GM18520 (cell line): ENCODE data around the gene PPA1.
"Not testable (repeated sequence)": the region's sequence is repeated elsewhere in the genome, so short reads cannot be mapped to it uniquely, and the experiment has no call there.

Experiments used
- ATAC-seq: cut with Tn5 transposase; IDR thresholded peaks from one replicate; pipeline ENCODE4 v1.9.1; 2021; ENCODE audit not compliant: unreplicated experiment

Gene PPA1

DNA sequence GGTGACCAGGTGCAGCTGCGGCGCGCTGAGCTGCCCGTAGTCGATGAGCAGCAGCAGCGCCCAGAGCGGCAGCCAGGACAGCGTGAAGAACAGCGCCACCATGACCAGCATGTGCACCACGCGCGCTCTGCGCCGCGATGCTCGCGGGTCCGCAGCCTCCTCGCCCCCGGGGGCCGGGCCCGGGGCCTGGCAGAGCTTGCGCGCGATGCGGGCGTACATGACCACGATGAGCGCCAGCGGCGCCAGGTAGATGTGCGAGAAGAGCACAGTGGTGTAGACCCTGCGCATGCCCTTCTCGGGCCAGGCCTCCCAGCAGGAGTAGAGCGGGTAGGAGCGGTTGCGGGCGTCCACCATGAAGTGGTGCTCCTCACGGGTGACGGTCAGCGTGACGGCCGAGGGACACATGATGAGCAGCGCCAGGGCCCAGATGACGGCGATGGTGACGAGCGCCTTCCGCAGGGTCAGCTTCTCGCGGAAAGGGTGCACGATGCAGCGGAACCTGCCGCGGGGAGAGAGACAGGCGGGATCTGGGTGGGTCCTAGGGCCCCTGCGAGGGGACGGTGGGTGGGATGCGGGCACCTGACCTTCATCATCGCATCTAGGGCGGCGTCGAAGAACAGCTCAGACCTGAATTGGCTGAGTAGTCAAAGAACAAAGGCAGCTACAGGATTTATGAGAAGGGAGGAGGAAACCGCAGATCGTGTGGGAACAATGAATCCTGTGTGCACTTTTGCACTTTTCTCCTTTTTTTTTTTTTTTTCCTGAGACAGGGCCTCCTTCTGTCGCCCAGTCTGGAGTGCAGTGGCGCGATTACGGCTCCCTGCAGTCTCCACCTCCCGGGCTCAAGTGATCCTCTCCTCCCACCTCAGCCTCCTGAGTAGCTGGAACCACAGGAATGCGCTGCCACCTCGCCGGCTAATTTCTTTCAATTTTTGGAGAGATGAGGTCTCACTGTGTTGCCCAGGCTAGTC, 22.4 kb upstream of the PPA1 start:
- ATAC-seq = no peak

DNA sequence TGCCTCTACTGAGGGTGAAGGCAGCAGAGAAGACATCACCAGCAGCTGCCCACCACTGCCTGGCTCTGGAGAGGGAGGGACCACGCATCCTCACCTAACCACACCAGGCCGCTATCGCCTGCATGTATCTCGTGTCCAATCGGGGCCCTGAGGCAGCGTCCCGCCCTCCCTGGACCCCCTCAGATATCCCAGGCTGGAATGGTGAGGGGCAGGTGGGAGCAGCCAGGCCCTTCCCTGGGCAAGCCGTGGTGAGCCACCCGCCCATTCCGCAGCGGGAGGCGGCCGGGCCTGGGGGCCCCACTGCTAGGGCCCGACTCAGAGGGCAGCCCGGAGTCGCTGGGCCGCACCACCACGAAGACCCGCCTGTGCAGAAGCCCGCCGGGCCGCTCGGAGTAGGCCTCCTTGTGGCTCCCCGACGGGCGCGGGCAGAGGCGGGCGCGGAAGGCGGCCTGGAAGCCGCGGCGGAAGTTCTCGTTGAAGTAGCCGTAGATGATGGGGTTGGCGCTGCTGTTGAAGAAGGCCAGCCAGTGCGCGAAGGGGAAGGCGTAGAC, 21.6 kb upstream of the PPA1 start:
- no peak for ATAC-seq

DNA sequence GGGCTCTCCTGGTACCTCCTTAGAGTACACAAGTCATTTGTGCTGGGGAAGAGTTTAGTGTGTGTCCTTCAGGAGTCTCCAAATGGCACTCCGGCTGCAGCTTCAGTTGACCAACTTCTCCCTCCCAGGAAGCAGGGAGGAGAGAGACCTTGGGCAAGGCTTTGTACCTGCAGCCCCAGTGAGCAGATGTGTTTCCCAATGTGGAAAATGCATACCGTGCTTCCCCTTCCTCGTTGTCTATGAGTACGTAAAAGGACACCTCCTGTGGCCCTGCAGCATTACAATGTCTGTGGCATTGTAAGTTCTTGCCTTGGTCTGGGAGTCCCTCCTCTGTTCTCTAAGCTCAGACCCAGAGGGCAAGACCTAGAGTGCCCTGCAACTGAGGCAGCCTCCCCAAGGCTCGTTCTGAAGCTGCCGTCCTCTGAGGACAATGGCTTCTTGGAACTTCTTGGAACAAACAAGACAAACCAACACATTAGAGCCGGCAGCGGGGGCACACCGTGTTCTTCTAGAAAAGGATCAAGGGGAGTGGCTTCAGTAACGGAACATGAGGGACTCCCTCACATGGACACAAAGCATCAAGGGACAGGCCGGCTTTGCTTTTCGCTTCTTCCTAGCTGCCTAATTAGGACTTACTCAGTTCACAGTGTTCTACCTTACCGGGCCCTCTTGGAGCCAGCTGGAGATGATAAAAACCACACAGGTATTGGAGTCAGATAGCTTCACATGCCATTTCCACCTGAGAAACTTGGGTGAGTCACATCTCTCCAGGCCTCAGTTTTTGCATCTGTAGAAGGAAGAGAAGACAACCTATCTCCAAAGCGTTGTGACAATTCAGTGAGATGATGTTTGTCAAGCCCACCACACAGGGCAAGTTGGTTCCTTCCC, 20.9 kb upstream of the PPA1 start:
- no peak for ATAC-seq

DNA sequence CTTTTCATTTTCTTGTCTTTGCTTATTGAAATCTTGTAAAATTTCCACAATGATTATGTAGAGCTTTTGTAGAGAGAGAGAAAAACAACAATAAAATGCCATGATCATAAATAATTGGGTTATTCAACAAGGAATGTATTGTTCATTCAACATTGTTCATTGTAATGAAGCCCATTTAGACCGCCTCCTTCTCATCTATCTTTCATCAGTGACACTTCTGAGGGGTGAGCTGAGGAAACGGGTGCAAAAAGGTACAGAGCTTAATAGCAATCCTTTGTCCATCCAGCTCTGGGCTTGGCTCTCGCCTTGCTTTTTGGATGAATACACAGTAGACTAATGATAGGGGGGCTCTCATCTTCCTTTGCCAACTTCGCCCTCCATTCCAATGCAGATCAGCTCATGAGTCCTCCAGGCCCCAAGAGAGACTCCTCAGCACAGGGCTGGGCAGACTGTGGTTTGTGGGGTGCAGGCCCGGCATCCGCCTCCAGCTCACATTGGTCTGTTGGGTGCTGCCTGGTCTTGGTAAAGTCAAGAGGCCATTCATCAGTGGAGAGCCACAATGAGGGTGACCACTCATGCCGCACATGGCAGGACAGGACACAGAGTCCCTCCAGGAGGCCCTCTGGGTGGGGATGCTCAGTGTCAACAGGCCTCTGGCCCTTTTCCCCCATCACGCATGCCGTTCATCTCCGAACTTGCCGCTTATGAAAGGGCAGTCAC, 17.9 kb upstream of the PPA1 start:
- no peak for ATAC-seq

DNA sequence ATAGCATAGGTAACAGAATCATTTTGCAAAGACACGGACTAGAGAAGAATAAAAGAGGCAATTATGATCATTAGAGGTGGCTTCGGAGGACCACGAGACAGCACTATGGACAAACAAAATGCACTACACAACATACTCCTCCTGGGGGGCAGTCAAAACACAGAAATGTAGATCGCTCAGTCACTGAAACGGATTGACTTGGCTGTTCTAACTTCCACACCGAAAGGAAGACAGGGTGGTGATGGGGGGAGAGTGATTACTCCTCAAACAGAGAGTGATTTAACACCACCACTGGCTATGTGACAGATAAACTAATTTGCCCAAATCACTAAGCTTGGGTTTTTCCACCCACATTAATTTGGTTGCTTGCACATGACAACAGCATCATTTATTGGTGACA, 14.1 kb upstream of the PPA1 start:
- no peak for ATAC-seq

DNA sequence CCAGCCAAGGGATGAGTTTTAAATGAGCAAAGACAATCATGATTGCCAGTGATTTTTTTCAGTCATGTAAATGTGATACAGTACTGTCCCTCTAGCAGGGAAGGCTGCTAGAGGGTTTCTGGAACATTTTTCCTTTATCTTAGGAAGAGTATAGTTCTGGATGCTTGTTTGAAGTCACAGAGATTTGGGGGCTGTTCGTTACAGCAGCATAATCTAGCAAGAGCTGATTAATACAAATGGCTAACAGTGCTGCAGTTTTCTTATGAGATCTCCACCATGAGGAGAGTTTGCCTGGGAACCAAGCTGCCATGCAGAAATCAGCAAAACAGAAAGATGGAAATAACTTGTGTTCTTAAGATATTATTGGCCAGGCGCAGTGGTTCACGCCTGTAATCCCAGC, 7.9 kb upstream of the PPA1 start:
- no peak for ATAC-seq

DNA sequence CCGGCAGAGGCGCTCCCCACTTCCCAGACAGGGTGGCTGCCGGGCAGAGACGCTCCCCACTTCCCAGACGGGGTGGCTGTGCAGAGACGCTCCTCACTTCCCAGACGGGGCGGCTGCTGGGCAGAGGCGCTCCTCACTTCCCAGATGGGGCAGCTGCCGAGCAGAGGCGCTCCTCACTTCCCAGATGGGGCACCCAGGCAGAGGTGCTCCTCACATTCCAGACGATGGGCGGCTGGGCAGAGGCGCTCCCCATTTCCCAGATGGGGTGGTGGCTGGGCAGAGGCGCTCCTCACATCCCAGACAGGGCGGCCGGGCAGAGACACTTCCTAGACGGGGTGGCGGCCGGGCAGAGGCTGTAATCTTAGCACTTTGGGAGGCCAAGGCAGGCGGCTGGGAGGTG, 6.8 kb upstream of the PPA1 start:
- ATAC-seq = not testable (repeated sequence)

DNA sequence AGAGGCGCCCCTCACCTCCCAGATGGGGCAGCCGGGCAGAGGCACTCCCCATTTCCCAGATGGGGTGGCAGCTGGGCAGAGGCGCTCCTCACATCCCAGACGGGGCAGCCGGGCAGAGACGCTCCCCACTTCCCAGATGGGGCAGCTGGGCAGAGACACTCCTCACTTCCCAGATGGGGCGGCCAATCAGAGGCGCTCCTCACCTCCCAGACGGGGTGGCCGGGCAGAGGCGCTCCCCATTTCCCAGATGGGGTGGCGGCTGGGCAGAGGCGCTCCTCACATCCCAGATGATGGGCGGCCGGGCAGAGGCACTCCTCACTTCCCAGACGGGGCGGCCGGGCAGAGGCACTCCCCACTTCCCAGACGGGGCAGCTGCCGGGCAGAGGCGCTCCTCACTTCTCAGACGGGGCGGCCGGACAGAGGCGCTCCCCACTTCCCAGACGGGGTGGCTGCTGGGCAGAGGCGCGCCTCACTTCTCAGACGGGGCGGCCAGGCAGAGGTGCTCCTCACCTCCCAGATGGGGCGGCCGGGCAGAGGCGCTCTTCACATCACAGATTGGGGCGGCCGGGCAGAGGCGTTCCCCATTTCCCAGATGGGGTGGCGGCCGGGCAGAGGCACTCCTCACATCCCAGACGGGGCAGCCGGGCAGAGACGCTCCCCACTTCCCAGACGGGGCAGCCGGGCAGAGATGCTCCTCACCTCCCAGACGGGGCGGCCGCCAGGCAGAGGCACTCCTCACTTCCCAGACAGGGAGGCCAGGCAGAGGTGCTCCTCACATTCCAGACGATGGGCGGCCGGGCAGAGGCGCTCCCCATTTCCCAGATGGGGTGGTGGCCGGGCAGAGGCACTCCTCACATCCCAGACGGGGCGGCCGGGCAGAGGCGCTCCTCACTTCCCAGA, 6.1 kb upstream of the PPA1 start:
- not testable (repeated sequence) for ATAC-seq

DNA sequence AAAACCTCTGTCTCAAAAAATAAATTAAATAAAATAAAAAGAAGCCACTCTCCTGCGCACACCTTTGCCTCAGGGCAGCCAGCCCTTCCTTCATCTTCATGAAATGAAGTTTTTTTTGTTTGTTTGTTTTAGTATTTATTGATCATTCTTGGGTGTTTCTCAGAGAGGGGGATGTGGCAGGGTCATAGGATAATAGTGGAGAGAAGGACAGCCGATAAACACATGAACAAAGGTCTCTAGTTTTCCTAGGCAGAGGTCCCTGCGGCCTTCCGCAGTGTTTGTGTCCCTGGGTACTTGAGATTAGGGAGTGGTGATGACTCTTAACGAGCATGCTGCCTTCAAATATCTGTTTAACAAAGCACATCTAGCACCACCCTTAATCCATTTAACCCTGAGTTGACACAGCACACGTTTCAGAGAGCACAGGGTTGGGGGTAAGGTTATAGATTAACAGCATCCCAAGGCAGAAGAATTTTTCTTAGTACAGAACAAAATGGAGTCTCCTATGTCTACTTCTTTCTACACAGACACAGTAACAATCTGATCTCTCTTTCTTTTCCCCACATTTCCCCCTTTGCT, 4.8 kb upstream of the PPA1 start:
- ATAC-seq = not testable (repeated sequence)

DNA sequence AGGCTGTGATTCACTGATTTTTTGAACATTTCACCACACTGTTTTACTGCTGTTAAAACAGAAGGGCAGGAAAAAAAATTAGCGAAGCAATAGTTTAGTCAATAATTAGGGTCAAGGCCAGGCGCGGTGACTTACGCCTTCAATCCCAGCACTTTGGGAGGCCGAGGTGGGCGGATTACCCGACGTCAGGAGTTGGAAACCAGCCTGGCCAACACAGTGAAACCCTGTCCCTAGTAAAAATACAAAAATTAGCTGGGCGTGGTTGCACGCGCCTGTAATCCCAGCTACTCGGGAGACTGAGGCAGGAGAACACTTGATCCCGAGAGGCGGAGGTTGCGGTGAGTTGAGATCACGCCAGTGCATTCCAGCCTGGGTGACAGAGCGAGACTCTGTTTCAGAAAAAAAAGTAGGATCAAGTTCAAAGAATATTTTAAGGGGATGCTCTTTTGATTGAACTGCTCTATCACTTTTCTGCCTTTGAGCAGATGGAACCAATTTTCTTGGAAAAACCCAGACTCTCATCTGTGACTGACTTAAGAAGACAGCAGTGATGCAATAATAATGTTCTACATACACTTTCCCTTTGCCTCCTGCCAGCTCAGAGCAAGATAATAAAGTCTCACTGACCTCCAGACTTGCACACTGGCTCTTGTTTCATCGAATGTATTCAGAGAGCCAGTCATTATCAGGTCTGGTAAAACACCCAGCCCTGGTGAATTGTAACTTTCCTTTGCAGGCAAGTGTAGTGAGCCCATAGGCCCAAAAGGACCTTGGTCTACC, 1.6 kb upstream of the PPA1 start:
- no peak for ATAC-seq

DNA sequence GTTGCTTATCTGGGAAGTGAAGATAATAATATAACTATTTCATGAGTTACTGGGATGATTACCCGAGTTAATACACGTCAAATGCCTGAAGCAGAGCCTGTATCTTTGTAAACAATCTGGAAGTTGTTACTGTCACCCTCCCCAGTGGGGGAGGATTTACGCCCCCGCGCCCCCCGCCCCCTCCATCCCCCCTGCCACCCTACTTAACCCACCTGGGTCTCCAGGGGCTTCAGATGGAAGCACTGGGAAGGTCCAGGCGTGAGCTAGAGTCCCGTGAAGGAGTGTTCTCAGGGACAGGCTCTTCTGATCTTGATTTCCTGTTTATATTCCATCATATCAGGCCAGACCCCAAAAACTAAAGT, 691 bp upstream of the PPA1 start:
- ATAC-seq = no peak

DNA sequence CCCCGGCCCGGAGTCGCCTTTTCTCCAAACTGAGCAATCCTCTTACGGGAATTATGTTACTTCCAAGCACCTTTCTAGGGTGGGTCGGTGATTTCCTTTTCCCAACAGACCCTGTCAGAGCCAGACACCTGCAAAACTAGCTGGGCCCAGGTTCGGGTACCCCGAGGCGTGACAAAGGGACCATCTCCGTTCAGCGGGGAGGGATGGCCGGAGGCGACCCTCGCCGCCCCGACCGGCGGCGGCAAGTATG, 445 bp downstream of the PPA1 start:
- ATAC-seq = no peak

DNA sequence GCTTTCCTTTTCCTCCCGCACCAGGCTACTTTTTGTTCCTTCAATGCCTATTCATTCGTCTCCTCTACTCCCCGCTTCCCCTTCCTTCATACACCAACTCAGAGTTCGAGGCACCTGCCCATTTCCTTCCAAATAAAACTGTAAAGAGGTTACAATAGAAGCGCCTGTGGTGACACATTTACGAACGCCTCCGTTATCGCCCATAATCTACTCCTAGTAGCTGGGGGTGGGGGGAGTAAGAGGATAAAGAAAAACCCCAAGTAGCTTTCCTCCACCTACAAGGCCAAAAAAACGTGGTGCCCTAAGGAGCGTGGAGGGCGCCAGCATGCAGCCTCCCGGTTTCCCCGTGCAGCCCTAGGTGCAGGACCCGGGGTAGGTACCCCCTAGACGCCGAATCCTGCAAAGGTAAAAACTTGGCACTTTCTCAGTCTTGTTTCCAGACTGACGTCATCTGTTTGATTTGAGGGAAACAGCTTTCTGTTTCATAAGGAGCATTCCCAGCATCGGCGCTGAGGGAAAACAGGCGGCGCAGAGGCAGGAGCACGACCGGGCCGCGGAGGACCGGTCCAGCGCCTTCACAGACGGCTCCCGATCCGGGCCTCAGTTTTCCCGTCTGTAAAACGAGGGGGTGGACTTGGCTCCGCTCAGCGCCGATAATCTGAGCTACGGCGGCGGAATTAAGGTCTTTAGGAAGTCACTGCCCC, 922 bp downstream of the PPA1 start:
- ATAC-seq = no peak

DNA sequence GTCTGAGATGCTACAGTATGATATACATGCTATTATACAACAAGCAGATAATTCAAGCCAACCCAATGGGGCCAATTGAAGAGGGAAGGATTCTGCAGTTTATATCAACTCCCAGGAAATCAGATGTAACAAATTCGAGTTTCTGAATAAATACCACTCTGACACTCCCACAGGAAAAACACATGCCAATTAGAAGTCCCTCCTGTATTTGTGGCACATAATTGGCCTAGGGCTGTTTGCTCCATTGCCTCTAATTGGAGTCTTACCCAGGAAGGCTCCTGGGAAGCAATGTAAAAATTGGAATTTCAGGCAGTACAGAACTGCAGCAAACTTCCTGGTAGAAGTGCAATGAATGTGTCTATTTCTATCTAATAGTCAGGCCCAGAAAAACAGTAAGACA, 4.7 kb downstream of the PPA1 start:
- no peak for ATAC-seq

DNA sequence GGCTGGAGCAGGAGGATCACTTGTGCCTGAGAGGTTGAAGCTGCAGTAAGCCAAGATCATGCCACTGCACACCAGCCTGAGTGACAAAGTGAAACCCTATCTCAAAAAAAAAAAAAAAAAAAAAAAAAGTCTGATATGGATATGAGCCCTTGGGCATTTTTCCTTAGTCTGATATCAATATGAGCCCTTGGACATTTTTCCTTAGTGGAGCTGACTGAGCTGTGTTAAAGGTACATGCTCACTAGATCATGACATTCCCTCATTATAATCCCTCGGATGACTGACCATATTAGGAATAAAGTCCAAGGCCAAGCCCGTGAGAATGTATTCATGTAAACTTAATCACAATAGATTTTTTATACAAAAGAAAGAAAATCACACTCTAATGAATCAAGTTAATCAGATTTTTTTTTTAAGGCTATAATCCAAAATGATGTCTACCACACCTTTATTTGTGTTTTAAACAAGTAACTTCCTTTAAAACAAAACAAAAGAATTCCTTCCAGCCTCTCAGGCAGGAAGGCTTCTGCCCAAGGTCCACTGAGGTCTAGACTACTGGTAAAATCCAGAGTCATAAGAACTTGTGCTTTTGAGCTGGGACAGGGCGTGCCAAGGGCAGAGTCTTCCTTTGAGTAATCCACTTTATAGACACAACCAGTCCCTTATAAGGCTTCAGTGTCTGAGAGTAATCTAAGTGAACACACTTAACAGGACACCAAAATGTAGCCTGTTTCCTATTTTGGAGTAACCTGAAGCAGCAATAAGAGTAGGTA, 5.5 kb downstream of the PPA1 start:
- ATAC-seq = no peak

DNA sequence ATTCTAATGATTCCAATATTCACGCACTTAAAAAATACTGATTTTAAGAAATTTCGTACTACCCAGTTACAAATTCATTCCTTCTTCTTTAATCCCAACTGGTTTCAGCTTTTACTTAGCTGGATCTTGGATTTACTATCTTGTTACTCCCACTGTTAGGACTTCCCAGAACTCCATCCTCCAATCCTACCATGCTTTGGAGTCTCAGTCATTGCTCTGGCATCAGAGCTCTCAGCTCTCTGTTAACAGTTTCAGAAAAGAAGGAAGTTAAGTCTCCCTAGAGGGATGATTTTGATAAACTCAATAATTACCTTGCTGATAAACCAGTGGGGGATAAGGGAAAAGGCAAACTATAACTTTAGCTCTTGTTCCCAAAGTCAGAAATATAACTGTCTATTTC, 9.5 kb downstream of the PPA1 start:
- no peak for ATAC-seq

DNA sequence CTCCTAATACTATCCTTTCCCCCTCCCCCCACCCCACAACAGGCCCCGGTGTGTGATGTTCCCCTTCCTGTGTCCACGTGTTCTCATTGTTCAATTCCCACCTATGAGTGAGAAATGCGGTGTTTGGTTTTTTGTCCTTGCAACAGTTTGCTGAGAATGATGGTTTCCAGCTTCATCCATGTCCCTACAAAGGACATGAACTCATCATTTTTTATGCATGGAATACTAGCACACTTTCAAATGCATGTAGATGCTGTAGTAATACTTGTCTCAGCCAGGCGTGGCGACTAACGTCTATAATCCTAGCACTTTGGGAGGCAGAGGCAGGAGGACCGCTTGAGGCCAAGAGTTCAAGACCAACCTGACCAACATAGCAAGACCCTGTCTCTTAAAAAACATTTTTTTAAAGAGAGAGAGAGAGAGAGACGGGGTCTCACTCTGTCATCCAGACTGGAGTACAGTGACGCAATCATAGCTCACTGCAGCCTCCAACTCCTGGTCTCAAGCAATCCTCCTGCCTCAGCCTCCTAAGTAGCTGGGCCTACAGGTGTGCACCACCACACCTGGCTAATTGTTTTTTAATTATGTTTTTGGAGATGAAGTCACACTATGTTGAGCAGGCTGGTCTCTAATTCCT, 10.3 kb downstream of the PPA1 start:
- ATAC-seq = not testable (repeated sequence)
